HG03521 (cell line): Measurements from ENCODE around the gene PLK2.

Experiments used
- ATAC-seq: cut with Tn5 transposase; IDR thresholded peaks from one replicate; pipeline ENCODE4 v1.9.1; 2021; ENCODE audit warnings: mild to moderate bottlenecking, moderate library complexity; ENCODE audit not compliant: unreplicated experiment

PLK2 gene

DNA sequence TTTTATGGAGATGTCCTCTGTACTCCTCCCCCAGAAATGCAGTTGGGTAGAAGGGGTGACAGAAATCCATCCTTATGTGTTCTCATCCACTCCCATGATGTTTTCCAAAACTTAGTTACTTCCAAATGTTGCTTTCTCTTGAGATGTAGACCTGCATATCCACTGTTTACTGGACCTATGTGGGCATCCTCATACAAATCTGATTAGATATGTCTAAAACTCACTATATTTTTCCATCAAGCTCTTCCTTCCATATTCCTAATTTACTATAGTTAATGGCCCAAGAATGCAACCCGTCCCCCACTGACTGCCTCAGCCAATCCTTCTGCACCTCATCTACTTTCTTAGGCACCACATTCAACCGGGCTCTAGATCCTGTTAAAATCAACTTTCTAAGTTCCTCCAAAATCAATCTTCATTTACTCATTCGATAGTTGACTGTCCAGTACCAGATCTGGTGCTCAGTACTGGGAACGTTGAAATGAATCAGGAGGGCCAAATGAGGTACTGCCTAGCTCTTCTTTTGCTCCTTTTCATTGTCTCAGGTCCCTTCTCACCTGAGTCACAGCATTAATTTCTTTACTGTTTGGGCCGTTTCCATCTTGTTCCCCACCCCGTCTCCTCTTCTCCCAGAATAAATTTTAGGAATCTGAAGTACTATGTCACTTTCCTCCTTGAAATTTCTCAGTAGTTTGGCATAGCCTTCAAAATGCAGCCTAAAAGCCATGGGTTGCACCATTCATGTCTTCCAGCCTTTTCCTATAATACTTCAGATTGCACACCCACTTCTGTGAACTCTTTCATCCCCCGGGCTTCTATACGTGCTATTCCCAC lies 7.9 kb downstream of the PLK2 start:
- no peak for ATAC-seq

DNA sequence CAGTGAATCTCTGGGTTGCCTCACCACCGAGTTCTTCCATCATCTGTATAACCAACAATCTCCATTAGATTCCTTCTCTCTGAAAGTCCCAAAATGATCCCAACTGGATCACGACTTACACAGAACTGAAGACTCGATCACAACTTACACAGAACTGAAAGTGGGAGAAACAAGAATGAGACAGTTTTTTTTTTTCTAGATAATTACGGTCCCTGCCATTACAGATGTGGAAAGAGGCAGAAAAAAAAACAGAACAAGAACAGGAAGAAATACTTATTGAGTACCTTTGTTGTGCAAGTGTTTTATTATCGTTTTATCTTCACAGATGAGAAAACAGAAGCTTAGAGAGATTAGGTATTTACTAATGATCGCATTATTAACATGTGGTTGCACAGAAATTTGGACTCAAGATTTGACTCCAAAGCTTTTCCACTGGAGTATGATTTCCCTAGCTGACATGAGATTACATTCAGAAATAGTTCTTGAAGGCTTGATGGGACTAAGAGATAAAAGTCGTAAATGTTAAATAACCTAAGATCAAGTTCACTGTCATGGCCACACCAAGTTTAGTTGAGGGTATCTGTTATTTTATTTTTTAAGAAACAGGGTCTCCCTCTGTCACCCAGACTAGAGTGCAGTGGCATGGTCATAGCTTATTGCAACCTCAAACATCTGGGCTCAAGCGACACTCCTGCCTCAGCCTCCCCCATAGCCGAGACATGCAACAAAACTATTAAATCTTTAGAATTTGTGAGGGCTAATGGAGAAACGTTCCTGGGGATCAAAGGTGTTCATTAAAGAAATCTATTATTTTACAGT lies 8.9 kb downstream of the PLK2 start:
- ATAC-seq, result no peak

- no peak for ATAC-seq
Observed at GRCh38 chr5:58450018-58450417, 9.9 kb downstream of the PLK2 start.

- ATAC-seq, result no peak
Observed at GRCh38 chr5:58447226-58447625, 12.7 kb downstream of the PLK2 start.

DNA sequence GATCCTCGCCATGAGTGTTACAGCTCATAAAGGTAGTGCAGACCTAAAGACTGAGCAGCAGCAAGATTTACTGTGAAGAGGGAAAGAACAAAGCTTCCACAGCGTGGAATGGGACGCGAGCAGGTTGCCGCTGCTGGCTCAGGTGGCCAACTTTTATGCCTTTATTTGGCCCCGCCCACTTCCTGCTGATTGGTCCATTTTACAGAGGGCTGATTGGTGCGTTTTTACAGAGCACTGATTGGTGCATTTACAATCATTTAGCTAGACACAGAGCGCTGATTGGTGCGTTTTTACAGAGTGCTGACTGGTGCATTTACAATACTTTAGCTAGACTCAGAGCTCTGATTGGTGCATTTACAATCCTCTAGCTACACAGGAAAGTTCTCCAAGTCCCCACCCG lies 13.9 kb downstream of the PLK2 start:
- ATAC-seq, result no peak

- no peak for ATAC-seq
Observed at GRCh38 chr5:58444805-58445204, 15.1 kb downstream of the PLK2 start.

GRCh38 chr5:58440901-58441460 lies 18.9 kb downstream of the PLK2 start:
- ATAC-seq, result no peak

DNA sequence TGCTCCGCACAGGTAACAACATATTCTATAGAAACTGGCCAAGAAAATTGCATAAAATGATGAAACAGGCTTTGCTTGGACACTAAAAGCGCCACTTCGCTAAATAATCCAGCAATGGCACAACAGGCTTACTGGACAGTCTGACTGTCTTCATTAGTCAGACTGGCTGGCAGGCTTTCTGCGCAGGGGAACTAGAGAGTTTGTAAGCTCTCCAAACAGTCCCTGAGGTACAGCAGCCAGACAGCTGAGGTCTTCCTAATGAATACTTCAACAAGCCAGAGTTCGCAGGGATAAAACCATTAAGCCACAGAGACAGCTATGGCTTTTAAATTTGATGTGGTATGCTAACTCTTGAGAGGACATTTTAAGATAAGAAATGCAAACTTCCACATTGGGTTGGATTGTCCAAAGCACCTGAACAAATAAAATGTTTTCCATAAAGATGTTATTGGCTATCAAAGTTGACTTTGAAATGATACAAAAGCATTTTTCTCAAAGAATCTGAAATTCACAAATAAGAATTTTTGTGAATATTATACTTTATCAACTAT lies 20.7 kb downstream of the PLK2 start:
- ATAC-seq, result no peak

- ATAC-seq, result no peak
Observed at GRCh38 chr5:58437661-58438060, 22.2 kb downstream of the PLK2 start.

DNA sequence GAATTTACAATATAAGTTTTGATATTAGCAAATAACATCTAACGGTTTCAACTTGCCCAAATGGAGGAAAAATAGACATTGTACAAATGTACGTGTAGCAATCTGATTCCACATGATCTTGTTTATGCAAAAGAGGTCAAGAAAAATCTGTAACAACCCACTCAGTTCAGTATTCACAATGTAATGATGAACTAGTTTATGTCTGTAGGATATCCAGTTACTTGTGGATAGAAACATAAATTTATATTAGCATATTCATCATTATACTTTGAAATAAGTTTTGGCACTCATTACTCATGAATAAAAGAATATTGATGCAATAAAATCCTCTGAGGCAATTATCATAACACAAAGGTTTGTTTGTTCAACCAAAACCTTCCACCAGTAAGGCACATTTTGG lies 28.1 kb downstream of the PLK2 start:
- ATAC-seq, result no peak

- no peak for ATAC-seq
Observed at GRCh38 chr5:58412932-58413331, 47.0 kb downstream of the PLK2 start.

DNA sequence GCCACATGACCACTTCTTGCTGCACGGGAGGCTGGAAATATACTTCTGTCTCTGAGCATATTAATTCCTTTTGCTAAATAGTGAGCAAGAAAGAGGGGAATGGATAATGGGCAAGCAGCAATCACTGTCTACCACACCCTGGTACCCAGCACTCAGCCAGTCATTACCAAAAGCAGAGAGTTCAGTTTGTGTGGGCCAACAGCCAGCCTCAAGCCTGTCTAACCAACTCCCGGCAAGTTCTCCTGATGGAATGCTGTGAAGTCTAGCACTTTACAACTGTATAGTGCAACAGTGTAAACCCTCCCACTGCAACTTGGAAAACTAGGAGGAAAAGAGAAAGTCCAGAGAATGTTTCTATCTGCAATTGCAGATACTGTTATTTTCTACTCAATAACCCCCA lies 47.8 kb downstream of the PLK2 start:
- no peak for ATAC-seq

DNA sequence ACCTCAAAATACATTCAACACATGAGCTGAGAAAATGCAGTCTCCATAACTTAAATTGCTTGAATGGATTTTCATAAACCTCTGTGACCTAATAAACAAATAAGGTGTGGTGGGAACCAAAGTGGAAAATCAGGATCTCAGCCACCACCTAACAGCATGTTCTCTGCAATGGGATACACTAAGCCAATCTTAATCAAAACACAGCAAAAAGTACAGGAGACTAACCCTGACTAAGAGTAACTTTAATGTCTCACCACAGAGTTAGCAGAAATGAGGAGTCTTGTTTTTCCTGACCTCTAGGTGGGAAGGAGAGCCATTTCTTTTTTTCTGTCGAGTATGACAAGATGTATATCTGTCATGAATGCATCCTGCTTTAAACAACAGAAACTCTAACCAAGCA lies 48.5 kb downstream of the PLK2 start:
- ATAC-seq, result no peak

DNA sequence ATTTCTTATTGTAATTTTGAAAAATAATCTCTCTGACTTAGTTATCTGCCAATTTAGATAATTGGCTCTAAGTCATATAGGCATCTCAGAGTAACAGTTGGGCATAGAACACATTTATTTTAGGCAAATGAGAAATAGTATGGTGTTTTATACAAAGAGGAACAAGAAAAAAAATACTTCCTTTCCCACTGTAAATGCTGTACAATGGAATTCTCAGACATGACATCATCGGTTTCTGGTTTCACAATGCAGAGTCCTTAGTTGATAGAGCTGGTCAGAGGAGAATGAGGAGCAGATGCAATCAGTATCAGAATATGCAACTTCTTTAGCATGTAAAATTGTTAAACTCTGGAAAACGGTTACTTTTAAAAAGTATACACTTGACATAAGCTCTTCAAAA lies 49.4 kb downstream of the PLK2 start:
- no peak for ATAC-seq

DNA sequence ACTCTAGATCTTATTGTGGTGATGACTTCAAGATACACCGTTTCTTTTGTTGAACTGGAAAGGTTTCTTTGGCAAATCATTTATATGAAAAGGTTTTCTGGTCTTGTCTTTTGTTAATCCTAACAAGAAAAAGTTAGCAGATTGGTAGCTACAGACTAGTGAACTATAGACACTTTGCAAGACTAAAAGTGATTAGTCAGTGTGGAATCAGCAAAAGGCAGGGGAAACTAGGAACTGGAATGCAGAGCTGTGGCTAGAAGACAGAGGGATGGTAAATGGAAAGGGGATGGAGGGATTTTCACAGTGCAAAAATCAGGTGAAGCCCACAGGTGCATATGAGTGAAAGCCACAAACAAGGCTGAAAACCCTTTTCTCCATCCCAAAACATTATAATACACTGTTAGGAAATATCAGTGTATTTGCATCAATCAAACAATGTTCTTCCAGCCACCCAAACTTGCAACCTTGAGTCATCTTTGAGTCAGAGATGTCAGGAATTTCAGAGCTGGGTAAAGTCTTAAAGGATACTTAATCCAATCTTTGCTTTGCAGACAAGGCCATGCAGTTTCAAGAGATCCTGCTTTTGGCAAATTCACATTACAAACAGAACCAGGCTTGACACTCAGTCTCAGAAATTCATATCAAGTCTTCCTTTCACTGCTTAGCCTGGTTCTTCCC lies 52.7 kb downstream of the PLK2 start:
- no peak for ATAC-seq

DNA sequence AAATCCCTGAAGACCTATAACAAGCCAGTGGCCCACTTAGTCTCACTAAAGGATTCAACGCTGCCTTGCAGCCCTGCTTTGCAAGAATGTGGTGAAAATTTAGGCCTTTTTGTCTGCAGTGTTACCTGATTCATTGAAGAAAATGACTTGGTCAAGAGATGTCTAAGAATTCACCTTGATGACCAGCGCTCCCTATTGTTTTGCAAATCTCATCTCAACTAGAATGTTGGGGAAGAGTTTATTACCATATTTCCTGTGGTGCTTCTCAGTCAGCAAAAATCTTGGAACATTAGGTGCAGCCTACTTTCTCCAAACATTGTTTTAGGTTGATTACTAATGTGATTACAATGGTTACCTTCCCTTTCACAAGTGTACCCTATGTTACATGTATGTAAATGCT lies 53.5 kb downstream of the PLK2 start:
- ATAC-seq, result no peak

DNA sequence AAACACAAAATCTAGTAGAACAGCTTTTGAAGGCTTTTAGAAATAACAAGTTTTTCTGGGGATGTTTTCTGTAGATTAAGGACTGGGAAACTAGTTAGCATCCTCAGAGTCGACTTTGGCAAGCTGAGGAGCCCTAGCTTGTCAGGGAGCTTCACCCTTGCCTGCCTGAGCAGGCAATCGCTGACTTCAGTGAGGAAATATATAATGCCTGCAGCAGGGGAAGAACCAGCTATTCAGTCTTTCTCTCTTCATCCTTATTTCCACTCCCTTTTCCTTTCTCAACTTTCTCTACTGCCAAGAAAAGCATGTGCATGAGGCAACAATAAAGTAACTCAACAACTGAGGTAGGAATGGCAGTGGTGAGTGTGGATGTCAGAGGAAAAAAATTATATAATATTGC lies 54.7 kb downstream of the PLK2 start:
- ATAC-seq, result no peak

DNA sequence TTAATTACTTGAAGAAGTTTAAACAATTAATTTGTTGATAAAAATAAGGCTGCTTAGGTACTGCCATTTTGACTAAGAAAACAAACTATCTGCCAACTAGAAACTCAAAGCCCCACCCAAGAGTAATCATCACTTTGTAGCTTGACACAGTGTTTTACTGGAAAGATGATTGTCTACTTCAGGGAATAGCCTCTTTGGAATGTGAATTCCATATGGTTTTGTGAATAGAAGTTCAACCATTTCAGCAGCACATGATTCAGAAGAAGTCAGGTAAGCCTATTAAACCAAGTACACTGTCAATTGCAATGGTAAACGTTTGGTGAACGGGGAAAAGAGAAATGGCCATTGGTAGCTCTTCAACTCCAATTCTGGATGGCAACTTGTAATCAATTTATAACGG lies 55.2 kb downstream of the PLK2 start:
- no peak for ATAC-seq
